ENCODE measurements around the gene ZNF322. TPM values are rescaled to one million over a fixed set of nuclear protein-coding genes. Genes with fewer than 3 reads are reported as not detected.

Gene ZNF322
- total and polyA plus RNA-seq, 2 of the 8 experiments (the other 6 are each of a cell fraction or from before 2014, with no cell fraction given): 5.3 to 35.0 TPM

DNA sequence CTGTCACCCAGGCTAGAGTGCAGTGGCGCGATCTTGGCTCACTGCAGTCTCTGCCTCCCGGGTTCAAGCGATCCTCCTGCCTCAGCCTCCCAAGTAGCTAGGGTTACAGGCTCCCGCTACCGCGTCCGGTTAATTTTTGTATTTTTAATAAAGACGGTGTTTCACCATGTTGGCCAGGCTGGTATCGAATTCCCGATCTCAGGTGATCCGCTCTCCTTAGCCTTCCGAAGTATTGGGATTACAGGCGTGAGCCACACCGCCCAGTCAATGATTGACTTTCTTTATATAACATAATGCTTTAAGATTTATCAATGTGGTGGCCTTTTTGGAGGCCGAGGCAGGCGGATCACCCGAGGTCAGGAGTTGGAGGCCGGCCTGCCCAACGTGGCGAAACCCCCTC lies 70.6 kb downstream of the ZNF322 start:
- 92% methylated on average over 21 of the region's 21 CpGs; no CpG with 5 or more reads in 1 of the 2 experiments for WGBS, 2 experiments (ENCODE audit: extremely low coverage in 1 of 2, insufficient coverage in 1 of 2, insufficient read length in 1 of 2, insufficient replicate concordance in 2 of 2, low coverage in 1 of 2, low lambda C conversion rate in 2 of 2, missing lambda C conversion rate in 1 of 2)
- Histone ChIP-seq H3K4me1 (replicated peaks in 1 of 4; ENCODE audit: control insufficient read depth in 3 of 4, insufficient read depth in 4 of 4, low read length in 3 of 4) (no peaks in the 10 kb centered on the region), H2AFZ (ENCODE audit: low read length) (no peak overlapping the region), H3K79me2 (ENCODE audit: control insufficient read depth in 1 of 2, insufficient read depth in 2 of 2, low read length in 2 of 2) (no peaks in the 10 kb centered on the region), H3K23ac (ENCODE audit: insufficient read length) (no peak overlapping the region), H4K91ac (replicated peaks; ENCODE audit: insufficient read length, low read length) (no peak overlapping the region), H3K27me3 (replicated peaks in 1 of 4; ENCODE audit: control insufficient read depth in 3 of 4, extremely low read depth in 1 of 4, insufficient read depth in 3 of 4, low read length in 3 of 4) (0 out of 7 replicates have a peak, but pooled peaks cover 0 to 2% (median 0%) of the 10 kb centered on the region in 4 experiments), H3K9me3 (ENCODE audit: insufficient read depth in 2 of 2, low read depth in 1 of 2, low read length in 1 of 2) (no peaks in the 10 kb centered on the region), H3K36me3 (ENCODE audit: control insufficient read depth in 2 of 4, insufficient read depth in 4 of 4, low read length in 3 of 4) (no peaks in the 10 kb centered on the region), H4K8ac (ENCODE audit: extremely low read depth, insufficient read depth, low read length) (no peak overlapping the region), H3K4ac (replicated peaks; ENCODE audit: insufficient read length, low read depth, low read length) (no peak overlapping the region), H3K79me1 (ENCODE audit: low read depth, low read length) (no peaks in the 10 kb centered on the region), H3K14ac (ENCODE audit: insufficient read length) (no peak overlapping the region), H3K23me2 (ENCODE audit: low read depth, low read length) (no peaks in the 10 kb centered on the region), H2BK12ac (ENCODE audit: low read depth, low read length) (no peak overlapping the region), H3K56ac (replicated peaks; ENCODE audit: insufficient read length, low read depth, low read length) (no peak overlapping the region), H3K4me2 (ENCODE audit: insufficient read depth in 1 of 2, low read depth in 2 of 2, low read length in 2 of 2) (no peak overlapping the region), H4K20me1 (replicated peaks in 1 of 2; ENCODE audit: control insufficient read depth in 1 of 2, insufficient read depth in 2 of 2, low read length in 2 of 2) (no peaks in the 10 kb centered on the region), H4K5ac (ENCODE audit: insufficient read length, low read depth, low read length) (no peak overlapping the region), H3K27ac (ENCODE audit: low read depth, low read length) (no peak overlapping the region), H2BK15ac (ENCODE audit: low read length) (no peak overlapping the region), H2BK120ac (replicated peaks; ENCODE audit: low read depth, low read length) (no peak overlapping the region), H3K4me3 (ENCODE audit: extremely low read depth in 1 of 4, insufficient read depth in 2 of 4, low read depth in 3 of 4, low read length in 4 of 4) (no peak overlapping the region), H2AK5ac (ENCODE audit: low read depth, low read length) (no peak overlapping the region), H3K18ac (ENCODE audit: extremely low read depth, low read length) (no peak overlapping the region), H3K9ac (replicated peaks in 1 of 4; ENCODE audit: extremely low read depth in 1 of 4, low read depth in 3 of 4, low read length in 3 of 4) (no peak overlapping the region), H2BK5ac (ENCODE audit: low read depth, low read length) (no peak overlapping the region), H2BK20ac (ENCODE audit: low read length) (no peak overlapping the region)
- POLR2A ChIA-PET (ENCODE audit: partially characterized antibody): interaction anchor here (0.6 to 1.0 kb wide), 3 partner anchors 17 to 558 kb away, joined by 3 to 5 read pairs (median 3); a partner anchor contains a TSS
- no peak for DNase-seq (ENCODE audit: low read depth in 1 of 2, low spot score in 2 of 2)
- FAIRE-seq: no peak
- CTCF ChIA-PET (ENCODE audit: partially characterized antibody): no interaction called here
- no peak for TF ChIP-seq RFX5 (IDR thresholded peaks at IDR 0.05; ENCODE audit: borderline replicate concordance, low read depth, low read length)
- TF ChIP-seq ZNF274 (IDR thresholded peaks at IDR 0.05; ENCODE audit: borderline replicate concordance, extremely low read depth, low read length): no peak

Measured in H1 (cell line).